CD14-positive monocyte (primary cell): ENCODE results near the gene DBNDD1. TPM values are rescaled to one million over a fixed set of nuclear protein-coding genes. Genes with fewer than 3 reads are reported as not detected.

Experiments
- DNase-seq, 3 donors: peaks; one replicate each; pipeline ENCODE4 v3.0.0-alpha.2; 2011 to 2022
- H2AFZ ChIP-seq: 2 replicates; pipeline ENCODE4 v1.6.0; 2012; ENCODE audit warnings: mild to moderate bottlenecking, low read depth, low read length, inconsistent platforms; ENCODE audit not compliant: insufficient read depth, poor library complexity, severe bottlenecking
- H3K27ac ChIP-seq, 2 donors: 1 replicate in 1 of 2; 2 replicates in 1 of 2; pipeline ENCODE4 v1.5.1; 2012 to 2013; ENCODE audit warnings: low read length in 2 of 2, control low read depth in 1 of 2, inconsistent platforms in 1 of 2, low read depth in 1 of 2, mild to moderate bottlenecking in 1 of 2
- H3K27me3 ChIP-seq, 2 donors: one replicate each; pipeline versions ENCODE4 v1.6.0 to v1.6.1; 2011 to 2013; ENCODE audit warnings: low read length in 2 of 2; ENCODE audit not compliant: control insufficient read depth in 2 of 2, insufficient read depth in 2 of 2
- H3K36me3 ChIP-seq, 2 donors: replicated peaks in 1 of 2; 1 replicate in 1 of 2; 2 replicates in 1 of 2; pipeline versions ENCODE4 v1.5.1 to v1.6.1; 2012 to 2013; ENCODE audit warnings: low read length in 2 of 2, control low read depth in 1 of 2, inconsistent platforms in 1 of 2, mild to moderate bottlenecking in 1 of 2; ENCODE audit not compliant: insufficient read depth in 2 of 2, control insufficient read depth in 1 of 2
- H3K4me1 ChIP-seq, 2 donors: 1 replicate in 1 of 2; 2 replicates in 1 of 2; pipeline versions ENCODE4 v1.5.1 to v1.6.1; 2012 to 2013; ENCODE audit warnings: low read length in 2 of 2, control low read depth in 1 of 2, inconsistent platforms in 1 of 2, mild to moderate bottlenecking in 1 of 2, moderate library complexity in 1 of 2; ENCODE audit not compliant: insufficient read depth in 2 of 2, control insufficient read depth in 1 of 2
- H3K4me2 ChIP-seq: replicated peaks from 2 replicates; pipeline ENCODE3; 2012; ENCODE audit warnings: low read length, moderate library complexity, mild to moderate bottlenecking; ENCODE audit not compliant: poor library complexity, severe bottlenecking; ENCODE audit errors: extremely low read depth
- H3K4me3 ChIP-seq, 3 experiments: fragments of 200-600 bp in 1 of 3; sonication (generic) in 1 of 3; replicated peaks in 1 of 3; 1 replicate in 2 of 3; 2 replicates in 1 of 3; pipeline ENCODE4 v1.5.1; 2011 to 2013; ENCODE audit warnings: low read length in 3 of 3, mild to moderate bottlenecking in 3 of 3, control low read depth in 2 of 3, low read depth in 2 of 3, inconsistent platforms in 1 of 3, moderate library complexity in 1 of 3
- H3K79me2 ChIP-seq: 2 replicates; pipeline ENCODE4 v1.6.0; 2012; ENCODE audit warnings: mild to moderate bottlenecking, control low read depth, inconsistent platforms, low read length, moderate library complexity; ENCODE audit not compliant: insufficient read depth
- H3K9ac ChIP-seq: 2 replicates; pipeline ENCODE4 v1.6.0; 2017; ENCODE audit warnings: low read length, mild to moderate bottlenecking; ENCODE audit not compliant: insufficient read depth, poor library complexity, severe bottlenecking
- H3K9me3 ChIP-seq, 2 donors: replicated peaks in 1 of 2; 1 replicate in 1 of 2; 2 replicates in 1 of 2; pipeline versions ENCODE4 v1.5.1 to v1.6.1; 2012 to 2013; ENCODE audit warnings: low read length in 2 of 2, control low read depth in 1 of 2; ENCODE audit not compliant: control insufficient read depth in 1 of 2, insufficient read depth in 1 of 2
- H4K20me1 ChIP-seq: 2 replicates; pipeline ENCODE4 v1.6.0; 2012; ENCODE audit warnings: mild to moderate bottlenecking, low read length, control low read depth, moderate library complexity; ENCODE audit not compliant: insufficient read depth
- H3K27ac Mint-ChIP-seq, 7 donors: one replicate each; pipeline ENCODE4 v1.8.0; 2020; ENCODE audit warnings: mild to moderate bottlenecking in 7 of 7, mixed read lengths in 7 of 7, moderate library complexity in 6 of 7, inconsistent platforms in 2 of 7
- H3K27me3 Mint-ChIP-seq, 3 donors: one replicate each; pipeline ENCODE4 v1.8.0; 2021 to 2022; ENCODE audit warnings: low read depth in 3 of 3, mild to moderate bottlenecking in 3 of 3, mixed read lengths in 3 of 3, moderate library complexity in 3 of 3, inconsistent platforms in 1 of 3
- H3K36me3 Mint-ChIP-seq, 2 donors: one replicate each; pipeline ENCODE4 v1.8.0; 2020; ENCODE audit warnings: mixed read lengths in 2 of 2, inconsistent platforms in 1 of 2, mild to moderate bottlenecking in 1 of 2
- H3K4me1 Mint-ChIP-seq: one replicate; pipeline ENCODE4 v1.8.0; 2020; ENCODE audit warnings: mild to moderate bottlenecking, mixed read lengths
- H3K4me3 Mint-ChIP-seq, 2 donors: one replicate each; pipeline ENCODE4 v1.8.0; 2020; ENCODE audit warnings: mild to moderate bottlenecking in 2 of 2, mixed read lengths in 2 of 2, moderate library complexity in 1 of 2
- H3K9me3 Mint-ChIP-seq, 7 donors: one replicate each; pipeline ENCODE4 v1.8.0; 2020 to 2022; ENCODE audit warnings: mixed read lengths in 7 of 7, mild to moderate bottlenecking in 6 of 7, moderate library complexity in 6 of 7, inconsistent platforms in 2 of 7
- WGBS: methylation state at CpG from one replicate; pipeline ENCODE4 v1.1.5; 2013; ENCODE audit warnings: missing lambda C conversion rate; ENCODE audit not compliant: insufficient coverage; 5-methylcytosine and 5-hydroxymethylcytosine counted together
- intact Hi-C, 2 donors: fragments of 100-400 bp; cut with micrococcal nuclease; formaldehyde crosslinking; loops; one replicate each; pipeline versions ENCODE4 v1.15.0 to v1.15.1; 2023
- polyA minus RNA-seq: library from RNA; depleted of rRNA, polyadenylated mRNA; stranded (reverse); fragments of >200 nt; gene quantifications from 2 replicates; pipeline ENCODE4 v1.2.3, GENCODE V29; 2012
- polyA plus RNA-seq, 3 donors: library from polyadenylated mRNA; depleted of rRNA in 1 of 3; unstranded in 2 of 3; stranded (reverse) in 1 of 3; fragments of 300-500 nt in 2 of 3; fragments of >200 nt in 1 of 3; fragmentation: Illumina TruSeq in 2 of 3; gene quantifications; 1 replicate in 2 of 3; 2 replicates in 1 of 3; pipeline ENCODE4 v1.2.3, GENCODE V29; 2012 to 2021
- total RNA-seq, 12 experiments: library from RNA in 1 of 12; stranded (reverse) in 1 of 12; fragments of 120-200 nt in 1 of 12; gene quantifications; one replicate each; pipeline ENCODE4 v1.2.4 and lab custom pipeline; 2013 to 2026; ENCODE audit warnings: mixed read lengths in 6 of 12, inconsistent platforms in 1 of 12
- TF ChIP-seq, protein P1 (sequence below): fragments of 200-600 bp; IDR thresholded peaks from one replicate; pipeline ENCODE4 v1.8.0; 2022; ENCODE audit warnings: antibody characterized with exemption, mild to moderate bottlenecking

The DBNDD1 gene
- 0.10 TPM for total RNA-seq (2013)
- polyA plus RNA-seq (under 1 TPM in 1 of 3 donors, not detected in 2; 0.07 TPM), polyA minus RNA-seq (0.14 TPM in 1 of 2 replicates, not detected in the other), total RNA-seq (lab: John Stamatoyannopoulos, UW) (0 to 3.6 (median 0.07) reads per million in 11 experiments)

- H3K9me3 Mint-ChIP-seq = peaks cover 0 to 7% (median 2%) of the 10 kb centered on the region in 7 donors
- H3K27me3 Mint-ChIP-seq = peaks cover 35 to 47% (median 43%) of the 10 kb centered on the region in 3 donors
- H3K27ac ChIP-seq = no peak within 1 kb of the TSS
- no peak for DNase-seq
- H3K9me3 ChIP-seq = peaks cover 0 to 10% of the 10 kb centered on the region in 2 donors
- TF ChIP-seq, protein P1, sequence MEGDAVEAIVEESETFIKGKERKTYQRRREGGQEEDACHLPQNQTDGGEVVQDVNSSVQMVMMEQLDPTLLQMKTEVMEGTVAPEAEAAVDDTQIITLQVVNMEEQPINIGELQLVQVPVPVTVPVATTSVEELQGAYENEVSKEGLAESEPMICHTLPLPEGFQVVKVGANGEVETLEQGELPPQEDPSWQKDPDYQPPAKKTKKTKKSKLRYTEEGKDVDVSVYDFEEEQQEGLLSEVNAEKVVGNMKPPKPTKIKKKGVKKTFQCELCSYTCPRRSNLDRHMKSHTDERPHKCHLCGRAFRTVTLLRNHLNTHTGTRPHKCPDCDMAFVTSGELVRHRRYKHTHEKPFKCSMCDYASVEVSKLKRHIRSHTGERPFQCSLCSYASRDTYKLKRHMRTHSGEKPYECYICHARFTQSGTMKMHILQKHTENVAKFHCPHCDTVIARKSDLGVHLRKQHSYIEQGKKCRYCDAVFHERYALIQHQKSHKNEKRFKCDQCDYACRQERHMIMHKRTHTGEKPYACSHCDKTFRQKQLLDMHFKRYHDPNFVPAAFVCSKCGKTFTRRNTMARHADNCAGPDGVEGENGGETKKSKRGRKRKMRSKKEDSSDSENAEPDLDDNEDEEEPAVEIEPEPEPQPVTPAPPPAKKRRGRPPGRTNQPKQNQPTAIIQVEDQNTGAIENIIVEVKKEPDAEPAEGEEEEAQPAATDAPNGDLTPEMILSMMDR = no peak
- no peaks in the 10 kb centered on the region for H3K79me2 ChIP-seq
- H2AFZ ChIP-seq = peak within 1 kb of the TSS; percentile 68
- peaks cover 30 to 41% of the 10 kb centered on the region in 2 donors for H3K4me1 ChIP-seq
- peak within 1 kb of the TSS in 2 of 3 experiments; percentile 34 to 69 for H3K4me3 ChIP-seq
- 2% methylated on average over 98 of the region's 103 CpGs for whole genome bisulfite sequencing
- H3K27me3 ChIP-seq = peaks cover 14 to 37% of the 10 kb centered on the region in 2 donors
- peak within 1 kb of the TSS; percentile 36 for H3K9ac ChIP-seq
- H3K36me3 Mint-ChIP-seq = peaks cover 0 to 4% of the 10 kb centered on the region in 2 donors
- intact Hi-C loops = no loop called here
- H3K27ac Mint-ChIP-seq = peak within 1 kb of the TSS in 1 of 7 donors; percentile 87
- no peaks in the 10 kb centered on the region for H3K36me3 ChIP-seq
- peak within 1 kb of the TSS; percentile 77 for H3K4me2 ChIP-seq
- no peaks in the 10 kb centered on the region for H4K20me1 ChIP-seq
- H3K4me3 Mint-ChIP-seq = peak within 1 kb of the TSS; percentile 70 to 84
- peaks cover 28% of the 10 kb centered on the region for H3K4me1 Mint-ChIP-seq
Measured at GRCh38 chr16:90018652-90019542, at the start of gene DBNDD1. Gene DBNDD1, minus strand, starts transcription at chr16:90019456. Its CDS starts 115 bp downstream, at chr16:90019341.

DNA sequence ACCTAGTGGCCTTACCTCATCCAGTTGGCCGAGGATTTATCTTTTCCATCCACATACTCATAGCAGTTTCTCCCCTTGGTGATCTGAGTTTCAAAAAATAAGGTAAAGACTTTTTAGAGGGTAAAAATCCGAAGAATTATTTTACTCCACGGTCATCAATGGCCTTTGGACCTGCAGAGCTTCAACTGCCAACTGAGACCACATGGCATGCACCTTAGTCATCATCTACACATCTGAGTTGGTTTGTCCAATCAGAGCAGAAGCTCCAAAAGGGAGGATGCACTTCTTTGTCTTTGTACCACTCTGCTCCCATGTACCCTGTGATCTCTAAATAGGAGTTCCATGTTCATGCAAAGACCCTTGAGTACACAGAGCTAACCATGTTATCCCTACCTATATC, 42.2 kb upstream of the DBNDD1 start:
- H3K36me3 Mint-ChIP-seq = no peaks in the 10 kb centered on the region
- Histone ChIP-seq H3K9ac (no peak overlapping the region), H3K4me2 (no peak overlapping the region), H3K36me3 (no peaks in the 10 kb centered on the region), H3K79me2 (no peaks in the 10 kb centered on the region), H3K27ac (no peak overlapping the region), H3K27me3 (no peaks in the 10 kb centered on the region), H2AFZ (no peak overlapping the region), H3K4me1 (peaks cover 7 to 8% of the 10 kb centered on the region in 2 donors), H3K9me3 (no peaks in the 10 kb centered on the region), H3K4me3 (no peak overlapping the region), H4K20me1 (no peaks in the 10 kb centered on the region)
- no peak overlapping the region for H3K4me3 Mint-ChIP-seq
- peaks cover 23% of the 10 kb centered on the region for H3K4me1 Mint-ChIP-seq
- peaks cover 0 to 4% (median 1%) of the 10 kb centered on the region in 7 donors for H3K9me3 Mint-ChIP-seq
- intact Hi-C loops = no loop called here
- H3K27ac Mint-ChIP-seq = peak overlapping the region in 1 of 7 donors; percentile 47
- WGBS = no CpG with 5 or more reads among the region's 3 CpGs
- peaks cover 1 to 2% (median 2%) of the 10 kb centered on the region in 3 donors for H3K27me3 Mint-ChIP-seq
- DNase-seq = no peak
- TF ChIP-seq, protein P1 = no peak
